Neural progenitor cell (in vitro differentiated cells): ENCODE measurements around the gene DYNLT1.

Experiments used
- CTCF ChIP-seq: fragments of 200-600 bp; sonication (generic); IDR thresholded peaks from 2 replicates; pipeline ENCODE4 v1.5.1; 2017; ENCODE audit warnings: antibody characterized with exemption, mild to moderate bottlenecking
- EZH2 ChIP-seq: fragments of 200-600 bp; sonication (generic); IDR thresholded peaks from 2 replicates; pipeline ENCODE4 v1.6.1; 2017; ENCODE audit warnings: antibody characterized with exemption, mild to moderate bottlenecking, moderate library complexity
- EZH2phosphoT487 ChIP-seq: fragments of 200-600 bp; sonication (generic); IDR thresholded peaks from 2 replicates; pipeline ENCODE4 v1.6.1; 2017; ENCODE audit warnings: antibody characterized with exemption

GRCh38 chr6:158647501-158647900 is 3.0 kb upstream of the DYNLT1 start:
- TF ChIP-seq CTCF (no peak), EZH2 (no peak), EZH2phosphoT487 (no peak)
